Measurements from ENCODE around the gene OFD1. TPM values are rescaled to one million over a fixed set of nuclear protein-coding genes. Genes with fewer than 3 reads are reported as not detected.
A peak's percentile ranks its signal among the peaks of the same experiment; 100 is the strongest.

OFD1 gene
- total RNA-seq, 4 donors from 2014 or later: 20.8 to 135 (median 49.4) TPM

DNA sequence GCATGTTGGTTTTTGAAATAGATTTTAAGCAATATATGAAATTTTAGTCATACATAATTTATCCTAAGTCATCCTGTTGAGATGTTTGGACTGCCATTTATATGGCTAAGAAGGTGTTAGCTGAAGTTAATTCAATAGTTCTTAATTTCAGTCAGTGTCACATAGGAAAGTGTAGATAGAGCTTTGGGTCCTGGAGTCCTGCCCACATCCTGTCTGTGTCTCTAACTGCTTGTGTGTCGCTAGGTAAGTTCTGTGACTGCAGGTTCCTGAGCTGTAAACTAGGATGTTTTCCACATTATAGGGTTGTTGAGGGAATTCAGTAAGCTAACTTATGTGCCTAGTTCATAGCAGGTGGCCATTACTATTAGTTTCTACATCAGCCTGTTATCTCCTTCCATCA is 20.7 kb downstream of the OFD1 start:
- Histone ChIP-seq H3K9me3 (no peaks in the 10 kb centered on the region), H3K4me3 (no peak overlapping the region), H3K27ac (no peak overlapping the region), H3K36me3 (peaks cover 0 to 43% (median 0%) of the 10 kb centered on the region in 3 donors), H3K4me1 (peaks cover 0 to 6% (median 0%) of the 10 kb centered on the region in 4 donors), H3K27me3 (no peaks in the 10 kb centered on the region)
- peak in 1 of 3 donors; percentile 47 for DNase-seq
- TF ChIP-seq, protein P1, sequence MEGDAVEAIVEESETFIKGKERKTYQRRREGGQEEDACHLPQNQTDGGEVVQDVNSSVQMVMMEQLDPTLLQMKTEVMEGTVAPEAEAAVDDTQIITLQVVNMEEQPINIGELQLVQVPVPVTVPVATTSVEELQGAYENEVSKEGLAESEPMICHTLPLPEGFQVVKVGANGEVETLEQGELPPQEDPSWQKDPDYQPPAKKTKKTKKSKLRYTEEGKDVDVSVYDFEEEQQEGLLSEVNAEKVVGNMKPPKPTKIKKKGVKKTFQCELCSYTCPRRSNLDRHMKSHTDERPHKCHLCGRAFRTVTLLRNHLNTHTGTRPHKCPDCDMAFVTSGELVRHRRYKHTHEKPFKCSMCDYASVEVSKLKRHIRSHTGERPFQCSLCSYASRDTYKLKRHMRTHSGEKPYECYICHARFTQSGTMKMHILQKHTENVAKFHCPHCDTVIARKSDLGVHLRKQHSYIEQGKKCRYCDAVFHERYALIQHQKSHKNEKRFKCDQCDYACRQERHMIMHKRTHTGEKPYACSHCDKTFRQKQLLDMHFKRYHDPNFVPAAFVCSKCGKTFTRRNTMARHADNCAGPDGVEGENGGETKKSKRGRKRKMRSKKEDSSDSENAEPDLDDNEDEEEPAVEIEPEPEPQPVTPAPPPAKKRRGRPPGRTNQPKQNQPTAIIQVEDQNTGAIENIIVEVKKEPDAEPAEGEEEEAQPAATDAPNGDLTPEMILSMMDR (IDR thresholded peaks at IDR 0.05): no peak
- TF ChIP-seq POLR2A (IDR thresholded peaks at IDR 0.05): no peak

DNA sequence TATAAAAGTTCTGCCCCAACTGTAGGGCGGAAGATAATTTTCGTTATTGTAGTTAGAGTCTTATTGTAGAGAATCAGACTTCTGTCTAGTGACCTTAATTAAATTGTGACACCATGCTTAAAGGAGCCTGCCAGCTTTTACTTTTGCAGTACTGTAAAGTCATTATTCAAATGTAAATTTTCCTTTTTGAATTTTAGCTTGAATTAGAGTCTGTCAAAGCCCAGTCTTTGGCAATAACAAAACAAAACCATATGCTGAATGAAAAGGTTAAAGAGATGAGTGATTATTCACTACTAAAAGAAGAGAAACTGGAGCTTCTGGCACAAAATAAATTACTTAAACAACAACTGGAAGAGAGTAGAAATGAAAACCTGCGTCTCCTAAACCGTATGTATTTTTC is 21.8 kb downstream of the OFD1 start:
- TF ChIP-seq, protein P1 (IDR thresholded peaks at IDR 0.05): no peak
- TF ChIP-seq POLR2A (IDR thresholded peaks at IDR 0.05): no peak
- H3K9me3 ChIP-seq: no peaks in the 10 kb centered on the region
- no peak overlapping the region for H3K27ac ChIP-seq
- no peak for DNase-seq
- peaks cover 0 to 6% (median 0%) of the 10 kb centered on the region in 4 donors for H3K4me1 ChIP-seq
- H3K27me3 ChIP-seq: no peaks in the 10 kb centered on the region
- H3K36me3 ChIP-seq: peaks cover 0 to 41% (median 0%) of the 10 kb centered on the region in 3 donors
- H3K4me3 ChIP-seq: no peak overlapping the region

DNA sequence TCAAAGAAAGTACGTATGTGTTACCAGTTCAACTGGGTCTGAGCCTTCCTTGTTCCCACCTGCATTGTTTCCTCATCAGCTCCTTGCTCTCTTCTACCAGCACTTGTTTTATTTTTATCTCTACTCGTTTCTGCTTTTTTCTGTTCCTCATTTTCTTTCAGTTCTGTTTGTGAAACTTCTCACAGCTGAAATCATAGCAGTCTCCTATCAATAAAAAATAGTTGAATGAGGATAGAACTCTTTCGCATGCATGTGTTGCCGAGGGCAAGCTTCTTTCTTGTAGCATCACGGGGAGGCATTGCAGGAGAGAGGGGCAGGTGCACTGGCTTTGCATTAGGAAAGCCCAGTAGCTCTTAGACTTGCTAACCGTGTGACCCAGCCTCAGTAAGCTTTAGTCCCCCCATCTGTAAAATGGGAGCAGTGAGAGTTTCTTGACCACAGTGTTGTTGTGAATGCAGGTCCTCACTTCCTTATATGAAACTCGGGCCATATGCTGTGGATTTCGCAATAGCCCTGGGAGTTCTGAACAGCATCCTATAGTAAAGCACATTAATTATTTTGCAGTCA is 24.7 kb downstream of the OFD1 start:
- Histone ChIP-seq H3K4me3 (no peak overlapping the region), H3K27me3 (no peaks in the 10 kb centered on the region), H3K9me3 (no peaks in the 10 kb centered on the region), H3K36me3 (peaks cover 0 to 48% (median 0%) of the 10 kb centered on the region in 3 donors), H3K4me1 (no peaks in the 10 kb centered on the region), H3K27ac (peak overlapping the region in 1 of 4 donors; percentile 64)
- no peak for DNase-seq
- no peak for TF ChIP-seq POLR2A (IDR thresholded peaks at IDR 0.05)
- TF ChIP-seq, protein P1 (IDR thresholded peaks at IDR 0.05): no peak

DNA sequence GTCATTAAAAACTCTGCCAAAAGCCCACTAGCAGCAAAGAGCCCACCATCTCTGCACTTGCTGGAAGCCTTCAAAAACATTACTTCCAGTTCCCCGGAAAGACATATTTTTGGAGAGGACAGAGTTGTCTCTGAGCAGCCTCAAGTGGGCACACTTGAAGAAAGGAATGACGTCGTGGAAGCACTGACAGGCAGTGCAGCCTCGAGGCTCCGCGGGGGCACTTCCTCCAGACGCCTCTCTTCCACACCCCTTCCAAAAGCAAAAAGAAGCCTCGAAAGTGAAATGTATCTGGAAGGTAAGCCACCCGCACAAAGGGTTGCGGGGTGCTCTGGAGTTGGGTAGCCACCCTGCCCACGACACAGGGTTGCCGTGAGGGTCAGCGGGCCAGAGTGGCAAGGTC is 25.9 kb downstream of the OFD1 start:
- no peak for DNase-seq
- H3K27ac ChIP-seq: peak overlapping the region in 1 of 4 donors; percentile 13
- TF ChIP-seq, protein P1 (IDR thresholded peaks at IDR 0.05): no peak
- no peak for TF ChIP-seq POLR2A (IDR thresholded peaks at IDR 0.05)
- no peaks in the 10 kb centered on the region for H3K27me3 ChIP-seq
- H3K36me3 ChIP-seq: peaks cover 0 to 48% (median 0%) of the 10 kb centered on the region in 3 donors
- no peak overlapping the region for H3K4me3 ChIP-seq
- H3K9me3 ChIP-seq: no peaks in the 10 kb centered on the region
- no peaks in the 10 kb centered on the region for H3K4me1 ChIP-seq

DNA sequence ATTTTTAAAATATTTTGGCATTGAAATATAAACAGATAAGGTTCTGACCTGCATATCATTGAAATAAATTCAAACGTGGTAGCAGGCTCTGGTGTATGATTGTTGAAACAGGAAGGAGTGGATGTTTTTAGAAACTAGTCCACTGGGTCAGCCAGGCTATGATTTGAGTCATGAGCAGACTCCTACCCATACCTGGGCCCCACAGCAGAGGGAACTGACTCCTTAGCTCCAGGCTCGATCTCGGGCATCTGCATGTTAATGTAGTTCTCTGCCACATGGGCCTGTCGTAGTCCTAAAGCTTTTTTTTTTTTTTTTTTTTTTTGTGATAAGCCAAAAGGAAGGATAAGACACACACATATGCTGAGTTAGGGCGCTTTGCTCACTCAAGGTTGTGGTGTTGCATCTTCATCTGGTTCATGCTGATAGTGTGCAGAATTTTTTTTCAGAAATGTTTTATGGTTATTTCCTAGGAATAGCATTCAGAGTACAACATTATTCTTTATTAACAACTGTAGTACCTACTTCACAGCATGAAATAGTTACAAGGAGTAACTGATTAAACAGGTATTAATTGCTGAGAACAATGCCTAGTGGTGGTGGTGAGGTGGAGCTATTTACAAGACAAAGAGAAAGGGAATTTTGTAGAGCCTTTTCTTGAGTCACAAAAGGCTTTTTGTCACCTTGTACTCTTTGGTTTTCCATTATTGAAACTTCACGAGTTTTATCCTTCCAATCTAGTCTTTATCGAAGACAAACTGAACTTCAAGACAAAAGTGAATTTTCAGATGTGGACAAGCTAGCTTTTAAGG is 27.3 kb downstream of the OFD1 start:
- H3K9me3 ChIP-seq: no peaks in the 10 kb centered on the region
- TF ChIP-seq, protein P1 (IDR thresholded peaks at IDR 0.05): no peak
- no peak for TF ChIP-seq POLR2A (IDR thresholded peaks at IDR 0.05)
- H3K4me3 ChIP-seq: no peak overlapping the region
- DNase-seq: no peak
- peaks cover 0 to 48% (median 0%) of the 10 kb centered on the region in 3 donors for H3K36me3 ChIP-seq
- H3K4me1 ChIP-seq: no peaks in the 10 kb centered on the region
- H3K27me3 ChIP-seq: no peaks in the 10 kb centered on the region
- no peak overlapping the region for H3K27ac ChIP-seq
